GM21390 (cell line): ENCODE data around the gene ZNF506.
"Not testable (repeated sequence)": the region's sequence is repeated elsewhere in the genome, so short reads cannot be mapped to it uniquely, and the experiment has no call there.

Experiments used
- ATAC-seq: cut with Tn5 transposase; IDR thresholded peaks from one replicate; pipeline ENCODE4 v1.9.1; 2021; ENCODE audit not compliant: unreplicated experiment

Gene ZNF506

GRCh38 chr19:19821366-19821951 is at the start of gene ZNF506:
TSS of gene ZNF506 (minus strand) at chr19:19821750. CDS start at chr19:19821603, 147 bp downstream.
- peak; percentile 85 for ATAC-seq

DNA sequence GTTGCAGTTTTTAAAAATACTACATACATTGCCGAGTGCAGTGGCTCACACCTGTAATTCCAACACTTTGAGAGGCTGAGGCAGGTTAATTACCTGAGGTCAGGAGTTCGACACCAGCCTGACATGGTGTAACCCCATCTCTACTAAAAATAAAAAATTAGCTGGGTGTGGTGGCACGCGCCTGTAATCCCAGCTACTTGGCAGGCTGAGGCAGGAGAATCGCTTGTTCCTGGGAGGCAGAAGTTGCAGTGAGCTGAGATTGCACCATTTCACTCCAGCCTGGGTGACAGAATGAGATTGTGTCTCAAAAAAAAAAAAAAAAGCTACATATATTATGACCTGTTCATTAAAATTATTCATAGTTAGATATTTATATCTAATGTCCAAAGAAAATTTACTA is 48.5 kb upstream of the ZNF506 start:
- ATAC-seq, result not testable (repeated sequence)

GRCh38 chr19:19866611-19867248 is 45.2 kb upstream of the ZNF506 start:
- ATAC-seq, result no peak

GRCh38 chr19:19865750-19866610 is 44.4 kb upstream of the ZNF506 start, which contains the start of gene ZNF253:
TSS of gene ZNF253 (plus strand) at chr19:19865882. CDS start at chr19:19865997, 115 bp downstream.
- ATAC-seq, result peak; percentile 95

DNA sequence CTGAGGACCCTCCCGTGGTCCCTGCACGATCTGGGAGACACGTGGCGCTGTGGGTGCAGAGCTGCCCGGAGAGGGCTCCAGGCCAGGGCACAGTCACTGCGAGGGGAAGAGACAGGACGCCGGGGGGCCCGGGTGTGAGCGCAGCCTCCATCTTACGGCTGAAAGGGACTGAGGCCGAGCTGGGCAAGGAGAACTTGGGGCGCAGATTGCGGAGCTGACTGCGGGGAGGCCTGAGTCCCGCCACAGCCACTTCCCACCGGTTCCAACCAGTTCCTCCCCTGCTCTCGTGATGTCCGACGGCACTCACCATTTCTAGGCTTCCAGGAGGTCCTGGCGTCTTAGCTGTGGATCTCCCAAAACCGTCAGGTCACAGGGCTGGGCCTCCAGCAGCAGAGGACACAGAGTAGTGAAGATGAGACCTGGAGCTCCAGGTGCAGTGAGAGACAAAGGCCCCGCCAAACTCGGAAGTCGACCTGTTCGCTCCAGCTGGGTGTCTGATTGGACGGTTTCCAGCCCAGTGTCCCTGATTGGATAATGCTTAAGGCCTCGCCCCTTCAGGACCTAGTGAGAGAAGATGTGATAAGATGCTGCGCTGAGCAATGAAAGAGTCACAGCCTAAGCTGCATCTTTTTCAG is 39.3 kb upstream of the ZNF506 start:
- no peak for ATAC-seq

- ATAC-seq, result no peak
These were observed 37.2 kb upstream of the ZNF506 start for GRCh38 chr19:19858751-19859150.

DNA sequence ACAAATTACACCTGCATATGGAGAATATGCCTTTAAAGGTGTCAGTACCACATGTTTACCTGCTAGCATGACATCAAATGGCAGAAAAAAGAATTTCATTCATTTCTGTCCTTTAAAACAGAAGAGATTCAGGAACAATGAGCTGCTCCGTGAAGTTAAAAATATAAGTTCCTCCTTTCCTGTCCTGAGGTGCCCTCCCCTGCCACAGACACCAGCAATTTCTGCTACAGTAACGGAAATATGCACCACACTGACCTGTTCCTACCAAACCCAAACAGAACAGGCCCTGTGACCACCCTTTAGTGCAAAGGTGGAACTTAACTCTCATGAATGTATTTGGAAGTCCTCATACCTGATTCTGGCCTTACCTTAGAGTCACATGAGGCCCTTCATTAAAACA is 30.2 kb upstream of the ZNF506 start:
- ATAC-seq, result not testable (repeated sequence)

GRCh38 chr19:19849056-19849455 is 27.5 kb upstream of the ZNF506 start:
- no peak for ATAC-seq

- ATAC-seq, result no peak
These were observed 26.2 kb upstream of the ZNF506 start for GRCh38 chr19:19847781-19848180.

- no peak for ATAC-seq
These were observed 14.0 kb upstream of the ZNF506 start for GRCh38 chr19:19835560-19836038.

- ATAC-seq, result no peak
These were observed 5.3 kb upstream of the ZNF506 start for GRCh38 chr19:19826875-19827274.

DNA sequence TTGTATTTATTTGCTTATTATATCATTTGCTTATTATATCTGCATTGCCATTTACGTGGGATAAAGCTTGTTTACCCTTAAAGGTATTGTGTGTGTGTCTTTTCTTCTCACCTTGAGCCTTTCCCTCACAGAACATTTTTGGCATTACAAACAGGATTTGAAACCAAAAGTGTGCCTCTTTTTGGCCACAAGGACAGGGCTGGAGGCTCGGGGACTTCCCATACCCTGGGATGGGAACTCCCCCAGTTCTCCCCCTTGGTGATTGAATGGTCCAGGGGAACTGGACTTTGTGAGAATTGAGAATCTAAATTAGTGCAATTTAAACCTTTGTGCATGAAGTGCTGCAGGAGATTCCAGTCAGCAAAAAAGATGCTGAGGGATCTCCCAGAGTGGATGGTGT is 2.4 kb upstream of the ZNF506 start:
- no peak for ATAC-seq

- peak; percentile 6 for ATAC-seq
These were observed 426 bp upstream of the ZNF506 start for GRCh38 chr19:19821976-19822375.

DNA sequence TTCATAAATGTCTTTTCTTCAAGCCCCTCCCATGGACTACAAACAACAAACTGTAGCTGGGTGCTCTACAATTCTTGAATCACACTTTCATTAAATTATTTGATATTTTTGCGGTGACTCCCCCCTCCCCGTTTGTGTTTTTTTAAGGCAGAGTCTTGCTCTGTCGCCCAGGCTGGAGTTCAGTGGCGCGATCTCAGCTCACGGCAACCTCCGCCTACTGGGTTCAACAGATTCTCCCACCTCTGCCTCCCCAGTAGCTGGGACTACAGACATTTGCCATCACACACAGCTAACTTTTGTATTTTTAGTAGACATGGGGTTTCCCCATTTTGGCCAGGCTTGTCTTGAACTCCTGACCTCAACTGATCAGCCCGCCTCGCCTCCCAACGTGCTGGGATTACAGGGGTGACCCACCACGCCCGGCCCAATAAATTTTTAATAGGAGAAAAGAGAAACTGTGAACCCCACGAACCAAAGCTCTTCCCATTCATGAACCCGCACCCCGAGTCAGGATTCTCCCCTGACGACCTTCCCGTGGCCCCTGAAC is 703 bp downstream of the ZNF506 start:
- no peak for ATAC-seq

- ATAC-seq, result no peak
These were observed 4.2 kb downstream of the ZNF506 start for GRCh38 chr19:19817357-19817756.

DNA sequence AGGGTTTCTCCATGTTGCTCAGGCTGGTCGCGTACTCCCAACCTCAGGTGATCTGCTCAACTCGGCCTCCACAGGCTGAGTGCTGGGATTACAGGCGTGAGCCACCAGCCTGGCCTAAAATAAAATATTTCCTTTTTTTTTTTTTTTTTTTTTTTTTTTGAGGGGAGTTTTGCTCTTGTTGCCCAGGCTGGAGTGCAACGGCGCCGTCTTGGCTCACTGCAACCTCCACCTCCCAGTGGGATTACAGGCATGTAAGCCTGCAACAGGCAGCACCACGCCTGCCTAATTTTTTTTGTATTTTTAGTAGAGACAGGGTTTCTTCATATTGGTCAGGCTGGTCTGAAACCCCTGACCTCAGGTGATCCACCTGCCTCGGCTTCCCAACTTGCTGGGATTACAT is 4.9 kb downstream of the ZNF506 start:
- ATAC-seq, result no peak

DNA sequence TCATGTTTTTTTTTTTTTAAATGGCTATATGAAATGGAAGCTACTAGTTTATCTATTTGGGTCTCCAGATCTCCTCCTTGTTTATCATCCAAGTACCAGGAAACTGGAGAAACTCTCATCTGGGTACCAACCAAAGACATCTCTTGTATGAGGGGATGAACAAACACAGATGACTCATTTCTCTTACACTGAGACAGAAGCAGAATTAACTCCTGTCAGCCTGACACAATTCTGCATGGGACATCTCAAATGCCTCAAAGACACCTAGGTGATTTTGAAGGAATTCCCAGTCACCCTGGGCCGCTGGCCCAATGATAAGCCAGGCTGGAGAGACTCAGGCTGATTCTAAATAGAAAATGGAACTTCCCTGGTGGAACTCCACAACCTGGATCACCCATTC is 9.6 kb downstream of the ZNF506 start:
- not testable (repeated sequence) for ATAC-seq

GRCh38 chr19:19805480-19805879 is 16.1 kb downstream of the ZNF506 start:
- ATAC-seq, result no peak

DNA sequence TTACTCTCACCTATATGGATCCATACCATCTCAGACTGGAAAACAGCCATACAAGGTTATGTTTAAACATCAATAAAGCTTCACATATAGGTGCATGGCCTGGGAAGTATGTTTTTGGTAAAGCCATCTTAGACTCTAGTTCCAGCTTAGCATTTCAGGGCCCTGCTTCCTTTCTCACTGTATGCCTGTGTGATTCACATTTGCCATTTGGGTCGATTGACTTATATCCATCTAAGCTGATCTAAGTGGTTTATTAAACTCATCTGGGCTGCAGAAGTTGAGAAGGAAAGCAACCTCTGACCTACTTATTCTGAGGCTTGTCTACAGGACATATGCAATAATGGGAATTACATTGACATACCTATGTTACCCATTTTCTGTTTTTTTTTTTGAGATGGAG is 33.5 kb downstream of the ZNF506 start:
- no peak for ATAC-seq

DNA sequence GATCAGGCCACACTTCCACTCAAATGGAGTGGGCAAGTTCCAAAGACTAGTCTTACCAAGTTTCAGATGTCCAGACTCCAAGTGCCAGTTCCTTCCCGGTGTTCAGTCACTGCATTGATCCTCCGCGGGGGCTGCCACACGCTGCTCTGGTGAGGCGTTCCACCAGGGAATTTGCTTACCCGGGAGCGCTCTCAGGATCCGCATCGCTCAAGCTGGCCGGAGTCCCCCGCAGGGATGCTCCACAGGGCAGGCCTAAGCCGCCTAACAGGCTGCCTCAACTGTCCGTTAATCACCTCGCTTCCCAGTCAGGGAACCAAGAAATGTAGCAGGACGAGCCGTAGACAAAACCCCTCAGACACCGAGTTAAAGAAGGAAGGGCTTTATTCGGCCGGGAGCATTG is 36.1 kb downstream of the ZNF506 start:
- not testable (repeated sequence) for ATAC-seq

- no peak for ATAC-seq
These were observed 38.8 kb downstream of the ZNF506 start for GRCh38 chr19:19782783-19783182.
